Neuronal stem cell (in vitro differentiated cells): ENCODE data around the gene CCDC47.
"Not testable (repeated sequence)": the region's sequence is repeated elsewhere in the genome, so short reads cannot be mapped to it uniquely, and the experiment has no call there.

Source experiments
- DNase-seq: peaks from one replicate; pipeline ENCODE4 v3.0.0-alpha.2; 2013; ENCODE audit warnings: low spot score
- H2AFZ ChIP-seq: one replicate; pipeline ENCODE4 v1.6.1; 2013; ENCODE audit warnings: mild to moderate bottlenecking, low read length, inconsistent platforms
- H2AK5ac ChIP-seq: 2 replicates; pipeline ENCODE4 v1.6.1; 2013; ENCODE audit warnings: low read depth, mild to moderate bottlenecking, inconsistent platforms, low read length, moderate library complexity, mixed read lengths
- H2BK120ac ChIP-seq: 2 replicates; pipeline ENCODE4 v1.6.1; 2013; ENCODE audit warnings: low read depth, mild to moderate bottlenecking, inconsistent platforms, low read length, moderate library complexity, mixed read lengths
- H2BK12ac ChIP-seq: one replicate; pipeline ENCODE4 v1.6.1; 2013; ENCODE audit warnings: low read length, inconsistent platforms
- H2BK15ac ChIP-seq: 2 replicates; pipeline ENCODE4 v1.6.1; 2013; ENCODE audit warnings: mild to moderate bottlenecking, low read length, inconsistent platforms, mixed read lengths
- H2BK5ac ChIP-seq: one replicate; pipeline ENCODE4 v1.6.1; 2013; ENCODE audit warnings: inconsistent platforms, mild to moderate bottlenecking, low read length, moderate library complexity
- H3K14ac ChIP-seq: one replicate; pipeline ENCODE4 v1.6.1; 2013; ENCODE audit warnings: low read length, inconsistent platforms
- H3K18ac ChIP-seq: 2 replicates; pipeline ENCODE4 v1.6.1; 2013; ENCODE audit warnings: low read length, inconsistent platforms
- H3K23ac ChIP-seq: 2 replicates; pipeline ENCODE4 v1.6.1; 2013; ENCODE audit warnings: low read depth, mild to moderate bottlenecking, mixed read lengths, low read length, inconsistent platforms; ENCODE audit not compliant: poor library complexity
- H3K27ac ChIP-seq: replicated peaks from 3 replicates; pipeline ENCODE4 v1.5.1; 2013; ENCODE audit warnings: low read length, inconsistent platforms
- H3K27me3 ChIP-seq, 3 experiments: 2 replicates each; pipeline ENCODE4 v1.6.1; 2013; ENCODE audit warnings: low read length in 3 of 3, mild to moderate bottlenecking in 2 of 3, inconsistent platforms in 1 of 3, low read depth in 1 of 3, mixed read lengths in 1 of 3, moderate library complexity in 1 of 3; ENCODE audit not compliant: control insufficient read depth in 3 of 3, insufficient read depth in 3 of 3
- H3K36me3 ChIP-seq, 2 donors: replicated peaks in 1 of 2; 2 replicates each; pipeline ENCODE4 v1.6.1; 2013; ENCODE audit warnings: low read length in 2 of 2; ENCODE audit not compliant: control insufficient read depth in 2 of 2, insufficient read depth in 2 of 2
- H3K4ac ChIP-seq: 2 replicates; pipeline ENCODE4 v1.6.1; 2013; ENCODE audit warnings: inconsistent platforms, mild to moderate bottlenecking, low read length, moderate library complexity
- H3K4me1 ChIP-seq, 2 donors: 1 replicate in 1 of 2; 2 replicates in 1 of 2; pipeline ENCODE4 v1.6.1; 2013; ENCODE audit warnings: low read length in 2 of 2, low read depth in 1 of 2; ENCODE audit not compliant: control insufficient read depth in 2 of 2, insufficient read depth in 1 of 2
- H3K4me2 ChIP-seq: one replicate; pipeline ENCODE4 v1.6.1; 2013; ENCODE audit warnings: mild to moderate bottlenecking, low read length, inconsistent platforms; ENCODE audit not compliant: insufficient read depth, poor library complexity, severe bottlenecking
- H3K4me3 ChIP-seq, 2 donors: 2 replicates each; pipeline ENCODE4 v1.5.1; 2013; ENCODE audit warnings: low read length in 2 of 2, mild to moderate bottlenecking in 2 of 2, inconsistent platforms in 1 of 2, moderate library complexity in 1 of 2
- H3K79me1 ChIP-seq: one replicate; pipeline ENCODE4 v1.6.1; 2013; ENCODE audit warnings: low read depth, mild to moderate bottlenecking, inconsistent platforms, low read length, moderate library complexity
- H3K9ac ChIP-seq: one replicate; pipeline ENCODE4 v1.6.1; 2013; ENCODE audit warnings: mild to moderate bottlenecking, low read depth, low read length, inconsistent platforms; ENCODE audit not compliant: poor library complexity
- H3K9me3 ChIP-seq, 2 donors: replicated peaks in 1 of 2; 2 replicates each; pipeline versions ENCODE3 to v1.6.1; 2013; ENCODE audit warnings: low read length in 2 of 2, mild to moderate bottlenecking in 2 of 2, inconsistent platforms in 1 of 2, low read depth in 1 of 2, mixed read lengths in 1 of 2, moderate library complexity in 1 of 2; ENCODE audit not compliant: control insufficient read depth in 2 of 2, insufficient read depth in 1 of 2
- H4K8ac ChIP-seq: one replicate; pipeline ENCODE4 v1.6.1; 2013; ENCODE audit warnings: low read depth, mild to moderate bottlenecking, inconsistent platforms, low read length, moderate library complexity
- H4K91ac ChIP-seq: one replicate; pipeline ENCODE4 v1.6.1; 2013; ENCODE audit warnings: low read length, low read depth, mild to moderate bottlenecking, inconsistent platforms; ENCODE audit not compliant: poor library complexity
- WGBS, 2 donors: extraction: QIAGEN DNeasy Blood & Tissue Kit; methylation state at CpG; one replicate each; pipeline ENCODE4 v1.1.7; 2013; ENCODE audit warnings: missing lambda C conversion rate in 2 of 2, mixed read lengths in 1 of 2; ENCODE audit not compliant: insufficient read length in 2 of 2, insufficient replicate concordance in 1 of 2; ENCODE audit errors: extremely low coverage in 2 of 2; 5-methylcytosine and 5-hydroxymethylcytosine counted together

The CCDC47 gene

DNA sequence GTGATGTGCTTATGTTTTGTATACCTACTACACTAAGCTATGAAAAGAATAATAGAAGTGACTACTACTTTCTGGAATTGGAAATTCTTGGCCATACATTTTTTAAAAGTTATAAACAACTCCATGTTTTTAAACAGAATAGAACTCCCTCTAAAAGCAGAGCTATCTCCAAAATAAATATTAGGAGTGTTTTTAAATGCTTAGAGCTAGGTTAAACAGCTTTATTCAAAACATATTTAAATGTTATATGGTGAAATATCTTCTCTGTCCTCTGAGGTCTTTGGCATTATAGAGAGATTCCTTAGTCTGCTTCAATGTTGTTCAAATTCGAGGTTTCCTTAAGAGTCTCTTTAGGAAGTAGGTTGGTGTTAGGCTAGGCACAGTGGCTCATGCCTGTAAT, 30.9 kb upstream of the CCDC47 start:
- Histone ChIP-seq H2AFZ (no peak overlapping the region), H3K27ac (no peak overlapping the region), H3K4me1 (no peaks in the 10 kb centered on the region), H3K4me2 (no peak overlapping the region), H4K8ac (no peak overlapping the region), H3K14ac (no peak overlapping the region), H3K79me1 (no peaks in the 10 kb centered on the region), H2BK120ac (no peak overlapping the region), H2BK12ac (no peak overlapping the region), H4K91ac (no peak overlapping the region), H3K4ac (no peak overlapping the region), H3K9me3 (no peaks in the 10 kb centered on the region), H3K36me3 (peaks cover 32 to 100% of the 10 kb centered on the region in 2 donors), H2AK5ac (no peak overlapping the region), H3K23ac (no peak overlapping the region), H3K4me3 (no peak overlapping the region), H3K27me3 (no peaks in the 10 kb centered on the region), H3K9ac (no peak overlapping the region), H2BK5ac (no peak overlapping the region), H2BK15ac (no peak overlapping the region), H3K18ac (no peak overlapping the region)
- DNase-seq = no peak
- no CpG with 5 or more reads among the region's 1 CpG for WGBS, 2 donors

DNA sequence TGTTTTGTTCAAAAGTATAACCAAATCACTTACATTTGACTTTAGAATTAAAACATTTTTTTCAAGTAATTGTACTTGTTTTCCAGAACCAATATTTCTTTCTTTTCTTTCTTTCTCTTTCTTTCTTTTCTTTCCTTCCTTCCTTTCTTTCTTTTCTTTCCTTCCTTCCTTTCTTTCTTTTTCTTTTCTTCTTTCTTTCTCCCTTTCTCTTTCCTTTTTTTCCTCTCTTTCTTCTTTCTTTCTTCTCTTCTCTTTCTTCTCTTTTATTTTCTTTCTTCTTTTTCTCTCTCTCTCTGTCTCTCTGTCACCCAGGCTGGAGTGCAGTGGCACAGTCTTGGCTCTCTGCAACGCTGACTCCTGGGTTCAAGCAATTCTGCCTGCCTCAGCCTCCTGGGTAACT, 27.4 kb upstream of the CCDC47 start:
- Histone ChIP-seq H3K18ac (no peak overlapping the region), H3K27ac (no peak overlapping the region), H2BK5ac (no peak overlapping the region), H3K36me3 (peaks cover 25 to 100% of the 10 kb centered on the region in 2 donors), H3K9me3 (no peaks in the 10 kb centered on the region), H3K4ac (no peak overlapping the region), H2AFZ (no peak overlapping the region), H3K14ac (no peak overlapping the region), H2BK120ac (no peak overlapping the region), H3K4me1 (no peaks in the 10 kb centered on the region), H3K23ac (no peak overlapping the region), H3K27me3 (no peaks in the 10 kb centered on the region), H2BK12ac (no peak overlapping the region), H2BK15ac (no peak overlapping the region), H2AK5ac (no peak overlapping the region), H3K79me1 (no peaks in the 10 kb centered on the region), H3K4me3 (no peak overlapping the region), H4K91ac (no peak overlapping the region), H4K8ac (no peak overlapping the region), H3K9ac (no peak overlapping the region), H3K4me2 (no peak overlapping the region)
- no peak for DNase-seq
- no CpG with 5 or more reads among the region's 1 CpG for WGBS, 2 donors

DNA sequence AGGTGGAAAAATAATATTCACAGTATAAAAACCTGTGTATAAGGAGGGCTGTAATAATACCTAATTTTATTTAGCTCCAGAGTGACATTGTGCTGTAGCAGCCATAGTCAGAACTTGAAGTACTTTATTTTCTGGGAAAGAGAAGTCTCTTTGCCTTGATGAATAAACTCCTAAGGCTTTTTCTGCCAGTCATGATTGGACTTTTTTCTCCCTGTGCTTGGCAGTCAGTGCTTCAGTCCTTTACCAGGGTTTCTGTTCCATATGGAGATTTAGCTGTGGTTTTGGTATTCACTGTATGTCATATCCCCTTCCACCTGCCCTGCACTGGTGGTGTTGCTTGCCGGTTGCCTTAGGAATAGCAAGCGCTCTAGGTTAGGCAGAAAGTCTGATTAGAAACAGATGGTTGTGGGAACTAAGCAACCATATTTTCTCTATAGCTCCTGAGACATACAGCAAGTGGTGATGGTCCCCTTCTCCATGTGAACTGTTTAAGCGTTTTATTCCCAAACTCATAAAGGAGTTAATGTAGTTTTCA, 25.2 kb upstream of the CCDC47 start:
- Histone ChIP-seq H3K4me1 (no peaks in the 10 kb centered on the region), H3K36me3 (peaks cover 33 to 100% of the 10 kb centered on the region in 2 donors), H3K23ac (no peak overlapping the region), H4K91ac (no peak overlapping the region), H3K18ac (no peak overlapping the region), H2BK12ac (no peak overlapping the region), H3K9ac (no peak overlapping the region), H3K27me3 (no peaks in the 10 kb centered on the region), H2BK120ac (no peak overlapping the region), H3K27ac (no peak overlapping the region), H2AFZ (no peak overlapping the region), H3K79me1 (no peaks in the 10 kb centered on the region), H2BK15ac (no peak overlapping the region), H3K9me3 (no peaks in the 10 kb centered on the region), H2AK5ac (no peak overlapping the region), H3K14ac (no peak overlapping the region), H4K8ac (no peak overlapping the region), H3K4me2 (no peak overlapping the region), H3K4me3 (no peak overlapping the region), H2BK5ac (no peak overlapping the region), H3K4ac (no peak overlapping the region)
- DNase-seq = no peak
- WGBS, 2 donors = no CpG with 5 or more reads among the region's 3 CpGs

DNA sequence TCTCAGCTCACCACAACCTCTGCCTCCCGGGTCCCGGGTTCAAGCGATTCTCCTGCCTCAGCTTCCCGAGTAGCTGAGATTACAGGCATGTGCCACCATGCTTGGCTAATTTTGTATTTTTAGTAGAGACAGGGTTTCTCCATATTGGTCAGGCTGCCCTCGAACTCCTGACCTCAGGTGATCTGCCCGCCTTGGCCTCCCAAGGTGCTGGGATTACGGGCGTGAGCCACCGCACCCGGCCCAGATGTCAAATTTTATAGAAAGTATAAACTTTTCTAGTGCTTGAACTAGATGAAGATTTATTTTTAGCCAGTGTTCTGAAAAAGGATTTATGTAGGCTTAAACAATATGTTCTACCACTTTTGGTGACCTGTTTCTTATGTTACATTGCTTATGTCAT, 23.0 kb upstream of the CCDC47 start:
- H3K18ac ChIP-seq = not testable (repeated sequence)
- no CpG with 5 or more reads among the region's 10 CpGs for WGBS, 2 donors
- peaks cover 34 to 99% of the 10 kb centered on the region in 2 donors for H3K36me3 ChIP-seq

More for the DNA sequence above, 23.0 kb upstream of the CCDC47 start:
- H2BK12ac ChIP-seq, H3K27ac ChIP-seq, H2AFZ ChIP-seq, H4K8ac ChIP-seq, H3K9ac ChIP-seq, H4K91ac ChIP-seq, H3K4me2 ChIP-seq, H3K14ac ChIP-seq, H3K79me1 ChIP-seq, H3K4me3 ChIP-seq, H3K23ac ChIP-seq, H2BK15ac ChIP-seq, H3K27me3 ChIP-seq, H3K4ac ChIP-seq, H2BK5ac ChIP-seq, H2BK120ac ChIP-seq, H2AK5ac ChIP-seq, H3K9me3 ChIP-seq, H3K4me1 ChIP-seq, DNase-seq: not testable (repeated sequence)
